NCI-H146 treated with DMSO at 0.1 percent for 48 hours (cell line): ENCODE measurements around the gene HMHB1.
"Not testable (repeated sequence)": the region's sequence is repeated elsewhere in the genome, so short reads cannot be mapped to it uniquely, and the experiment has no call there.

ENCODE experiments used
- DNase-seq: peaks from one replicate; lab custom pipeline; 2025; ENCODE audit not compliant: unreplicated experiment; lab: John Stamatoyannopoulos, UW

Gene HMHB1

DNA sequence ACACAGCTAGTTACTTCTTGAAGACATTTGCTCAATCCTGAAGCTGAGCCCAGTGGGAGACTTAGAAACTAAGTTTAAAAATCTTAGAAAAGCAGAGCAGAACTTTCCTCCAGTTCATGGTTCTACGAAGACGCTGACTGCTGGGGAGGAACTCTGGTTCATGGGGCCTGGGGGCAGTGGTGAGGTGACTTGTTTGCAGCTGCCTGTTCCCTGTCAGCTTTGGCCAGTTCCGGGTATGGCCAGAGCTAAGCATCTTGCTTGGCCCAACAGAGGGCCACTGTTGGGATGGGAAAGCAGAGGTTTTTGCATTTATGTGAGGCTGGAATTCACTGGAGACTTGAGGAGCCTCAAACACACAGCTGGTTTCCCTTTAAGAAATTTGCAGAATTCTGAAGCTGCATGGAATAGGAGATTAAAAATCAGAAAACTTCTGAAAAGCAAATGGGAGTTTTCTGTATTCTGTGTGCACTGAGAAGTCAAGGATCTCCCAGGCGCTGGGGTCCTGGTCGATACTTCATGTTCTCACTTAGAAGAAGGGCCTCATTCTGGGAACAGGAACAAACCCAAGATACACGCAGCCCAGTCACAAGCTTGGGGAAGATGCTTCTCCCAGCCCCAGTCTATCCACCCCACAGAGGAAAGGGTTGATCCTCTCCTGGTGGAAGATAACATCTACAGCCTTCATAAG, 10.6 kb upstream of the HMHB1 start:
- DNase-seq = no peak

- DNase-seq = no peak
Observed at GRCh38 chr5:143805861-143806260, 6.1 kb upstream of the HMHB1 start.

- DNase-seq = no peak
Observed at GRCh38 chr5:143806579-143806978, 5.4 kb upstream of the HMHB1 start.

GRCh38 chr5:143807401-143807800, 4.6 kb upstream of the HMHB1 start:
- no peak for DNase-seq

DNA sequence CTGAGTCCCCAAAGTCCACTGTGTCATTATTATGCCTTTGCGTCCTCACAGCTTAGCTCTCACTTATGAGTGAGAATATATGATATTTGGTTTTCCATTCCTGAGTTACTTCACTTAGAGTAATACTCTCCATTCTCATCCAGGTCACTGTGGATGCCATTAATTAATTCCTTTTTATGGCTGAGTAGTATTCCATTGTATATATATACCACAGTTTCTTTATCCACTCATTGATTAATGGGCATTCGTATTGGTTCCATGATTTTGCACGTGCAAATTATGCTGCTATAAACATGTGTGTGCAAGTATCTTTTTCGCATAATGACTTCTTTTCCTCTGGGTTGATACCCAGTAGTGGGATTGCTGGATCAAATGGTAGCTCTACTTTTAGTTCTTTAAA, 4.4 kb downstream of the HMHB1 start:
- not testable (repeated sequence) for DNase-seq

- no peak for DNase-seq
Observed at GRCh38 chr5:143819716-143820115, 7.8 kb downstream of the HMHB1 start.

DNA sequence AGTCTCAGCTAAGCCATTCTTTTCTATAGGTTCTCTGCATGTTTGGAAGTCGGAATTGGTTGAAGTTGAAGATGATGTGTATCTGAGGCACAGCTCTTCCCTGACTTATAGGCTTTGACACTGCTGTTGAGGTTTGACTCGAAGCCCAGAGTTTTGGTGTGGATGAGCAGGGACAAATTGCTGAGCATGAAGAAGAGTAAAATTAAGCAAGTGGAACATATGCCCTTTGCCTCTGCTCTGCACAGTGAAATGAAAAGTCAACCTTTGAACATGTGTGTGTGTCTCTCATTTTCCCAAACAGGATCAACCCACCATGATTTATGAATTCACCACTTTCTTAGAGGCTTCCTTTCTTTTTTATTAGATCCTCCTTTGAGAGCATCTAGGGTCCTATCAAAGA, 8.5 kb downstream of the HMHB1 start:
- no peak for DNase-seq

DNA sequence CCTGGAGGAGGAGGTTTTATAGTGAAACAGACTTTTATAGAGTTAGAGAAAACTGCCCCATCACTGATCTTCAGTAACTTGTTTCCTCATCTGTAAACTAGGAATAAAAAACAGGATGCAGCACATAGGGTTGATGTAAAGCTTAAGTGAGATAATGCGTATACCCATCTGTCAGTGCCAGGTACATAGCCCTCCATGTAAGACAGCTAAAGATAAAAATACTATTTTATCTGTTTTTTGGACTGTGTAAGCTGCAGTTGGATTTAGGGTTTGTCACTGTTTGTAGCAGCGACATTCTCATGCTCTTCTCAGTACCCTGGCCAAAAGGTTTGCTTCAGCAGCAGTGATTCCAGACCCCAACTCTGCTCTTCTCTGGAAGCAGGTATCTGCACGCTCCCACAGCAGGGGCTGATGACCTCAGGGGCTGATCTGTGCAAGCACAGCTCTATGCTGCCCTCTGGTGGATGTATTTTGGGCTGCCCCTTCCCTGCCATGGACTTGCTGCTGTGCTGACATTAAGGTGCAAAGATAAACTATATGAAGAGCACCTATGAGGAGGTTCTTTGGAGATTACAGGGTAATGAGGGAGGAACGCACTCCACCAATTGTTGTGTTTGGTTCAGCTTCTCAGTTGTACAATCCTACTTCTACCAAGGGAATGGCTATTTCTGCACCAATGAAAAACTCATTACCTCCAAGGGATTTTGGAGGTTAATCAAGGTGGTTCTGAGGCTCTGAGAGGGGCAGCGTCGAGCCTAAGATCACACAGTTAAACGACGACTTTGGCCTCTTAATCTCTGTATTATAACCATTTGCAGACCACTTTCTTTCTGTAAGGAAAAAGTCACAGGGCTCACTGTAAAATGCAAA, 13.1 kb downstream of the HMHB1 start:
- DNase-seq = peak; percentile 8

DNA sequence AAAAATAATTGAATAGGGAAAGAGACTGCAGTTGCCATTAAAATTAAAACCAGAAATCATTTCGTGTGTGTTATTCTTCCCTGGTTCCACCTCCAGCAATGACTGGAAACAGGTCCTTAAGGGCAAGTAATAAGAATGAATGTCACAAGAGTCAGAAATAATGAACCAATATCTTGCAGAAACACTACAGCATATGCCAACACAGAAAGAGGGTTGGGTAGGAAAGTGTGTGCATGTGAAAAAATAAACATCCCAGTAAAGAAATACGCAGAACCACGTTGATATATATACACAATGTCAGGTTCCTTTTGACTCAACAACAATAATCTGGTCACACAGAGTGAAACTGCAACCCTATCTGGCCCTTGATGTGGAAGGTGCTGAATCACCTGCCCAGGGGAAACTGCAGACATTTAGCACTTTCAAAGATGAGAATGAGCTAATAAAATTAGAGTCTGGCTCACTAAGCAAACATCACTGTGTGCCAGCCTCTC, 15.0 kb downstream of the HMHB1 start:
- peak; percentile 11 for DNase-seq

DNA sequence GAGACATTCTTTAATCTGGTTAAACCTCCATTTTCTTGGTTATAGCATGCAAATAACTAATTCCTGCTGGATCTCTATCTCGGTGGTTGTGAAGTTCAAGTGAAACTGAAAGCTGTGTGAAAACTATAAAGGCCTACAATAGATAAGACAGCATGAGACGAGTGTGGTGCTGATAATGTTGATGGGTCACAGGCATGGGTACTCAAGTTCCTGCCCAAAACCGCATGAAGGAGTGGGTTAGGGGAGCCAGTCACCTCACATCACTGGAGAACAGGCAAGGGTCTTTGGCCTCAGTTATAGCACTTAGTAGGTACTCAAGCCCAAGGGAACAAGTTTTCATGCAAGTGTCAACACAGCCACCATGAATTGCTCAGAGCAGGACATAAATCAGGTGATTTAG, 16.7 kb downstream of the HMHB1 start:
- DNase-seq = no peak

DNA sequence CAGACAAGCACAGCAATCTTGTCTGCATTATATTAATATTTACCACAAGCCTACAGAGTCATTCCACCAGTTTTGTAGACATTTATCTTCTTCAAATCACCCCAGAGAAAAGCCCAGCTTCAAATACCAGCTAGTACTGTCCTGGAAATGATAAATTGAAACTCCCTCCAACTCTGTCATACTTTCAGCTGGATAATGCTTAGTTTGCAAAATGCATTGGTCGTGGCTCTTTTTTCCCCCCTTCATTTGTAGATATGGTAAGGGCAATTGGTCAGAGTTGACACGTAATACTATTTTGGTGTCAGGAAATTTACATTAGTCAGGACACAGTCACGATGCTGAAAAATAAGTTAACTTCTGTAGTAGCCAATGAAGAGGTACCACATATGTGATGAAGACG, 21.2 kb downstream of the HMHB1 start:
- no peak for DNase-seq

GRCh38 chr5:143835251-143835650, 23.3 kb downstream of the HMHB1 start:
- DNase-seq = no peak

- DNase-seq = no peak
Observed at GRCh38 chr5:143836161-143836725, 24.3 kb downstream of the HMHB1 start.

DNA sequence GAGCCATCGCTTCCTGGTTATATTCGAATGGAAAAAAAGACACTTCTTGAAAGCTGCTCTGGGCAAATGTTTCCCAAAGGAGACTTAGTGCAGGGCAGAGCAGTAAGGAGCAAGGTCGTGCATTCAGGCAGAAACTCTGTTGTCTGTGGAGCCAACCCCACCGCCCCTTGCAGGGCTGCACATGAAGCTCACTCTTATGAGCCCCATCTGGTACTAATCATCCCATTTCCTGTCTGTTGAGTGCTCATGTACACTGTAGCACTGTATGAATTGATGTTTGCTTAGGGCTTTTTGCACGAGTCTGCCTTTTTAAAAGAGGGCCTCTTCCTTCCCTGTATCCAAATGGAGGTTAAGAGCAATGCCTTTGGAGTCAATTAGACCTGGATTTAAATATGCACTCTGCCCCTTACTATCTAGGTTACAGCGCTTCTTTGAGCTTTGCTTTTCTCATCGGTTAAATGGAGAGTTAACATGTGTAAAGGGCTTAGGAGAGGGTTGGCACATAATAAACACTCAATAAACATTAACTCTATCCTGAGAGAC, 25.4 kb downstream of the HMHB1 start:
- DNase-seq = peak; percentile 48

GRCh38 chr5:143841446-143841845, 29.5 kb downstream of the HMHB1 start:
- no peak for DNase-seq

GRCh38 chr5:143842920-143843319, 31.0 kb downstream of the HMHB1 start:
- DNase-seq = no peak

DNA sequence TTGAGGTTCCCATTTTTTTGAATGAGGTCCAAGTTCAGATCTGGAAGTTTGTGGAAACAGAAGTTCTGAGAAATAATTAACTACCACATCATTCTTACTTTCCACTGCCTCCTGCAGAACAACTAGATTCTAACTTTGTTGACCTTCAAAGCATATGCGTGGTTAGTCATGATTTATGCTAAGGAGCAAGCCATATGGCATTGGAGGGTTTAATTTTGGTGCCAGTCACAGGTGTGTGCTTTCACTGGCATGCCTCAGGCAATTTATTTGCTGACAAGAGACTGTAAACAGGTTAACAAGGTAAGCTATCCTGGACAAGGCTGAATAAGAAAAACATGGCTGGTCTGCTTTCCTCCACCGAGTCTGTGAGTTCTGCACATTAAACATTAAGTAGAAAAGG, 31.5 kb downstream of the HMHB1 start:
- no peak for DNase-seq

DNA sequence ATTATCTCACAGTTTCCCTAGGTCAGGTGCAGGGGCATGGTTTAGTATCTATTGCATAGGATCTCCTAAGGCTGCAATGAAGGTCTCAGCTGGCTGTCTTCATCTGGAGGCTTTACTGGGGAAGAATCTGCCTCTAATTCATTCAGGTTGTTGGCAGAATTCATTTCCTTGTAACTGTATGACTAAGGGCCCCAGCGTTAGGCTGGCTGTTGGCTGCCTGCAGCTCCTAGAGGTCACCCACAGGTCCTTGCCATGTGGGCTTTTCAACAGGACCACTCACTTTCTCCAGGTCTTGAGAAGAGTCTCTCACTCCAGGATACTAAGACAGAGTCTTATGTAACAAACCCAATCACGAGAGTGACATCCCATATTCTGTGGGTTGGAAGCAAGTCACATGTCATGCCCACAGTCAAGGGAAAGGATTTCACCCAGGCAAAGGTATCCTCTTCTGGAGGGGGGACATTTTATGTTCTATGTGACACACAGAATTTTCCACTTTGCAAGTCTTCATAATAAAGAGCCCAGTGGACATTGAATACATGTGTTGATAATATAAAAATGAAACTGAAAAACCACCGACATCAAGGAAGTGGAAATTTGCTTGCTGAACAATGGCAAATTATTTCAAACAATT, 38.2 kb downstream of the HMHB1 start:
- no peak for DNase-seq

DNA sequence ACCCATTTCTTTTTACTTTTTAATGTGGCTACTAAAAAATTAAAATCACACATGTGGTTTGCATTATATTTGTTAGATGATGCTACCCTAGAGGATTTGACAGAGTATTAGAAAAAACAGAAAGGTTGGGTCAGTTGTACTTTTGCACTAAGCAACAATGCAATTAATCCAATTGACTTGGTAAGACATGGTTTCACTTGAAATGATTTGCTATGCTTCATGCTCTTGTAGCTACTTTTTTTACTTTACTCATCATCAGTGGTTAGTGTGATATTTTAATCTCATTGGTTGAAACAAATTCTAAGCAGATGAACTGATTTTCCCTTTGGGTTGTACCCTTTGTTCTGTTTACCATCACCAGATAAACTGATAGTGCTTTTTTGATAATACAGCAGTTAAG, 39.4 kb downstream of the HMHB1 start:
- no peak for DNase-seq

- no peak for DNase-seq
Observed at GRCh38 chr5:143860211-143860610, 48.2 kb downstream of the HMHB1 start.

- no peak for DNase-seq
Observed at GRCh38 chr5:143862271-143862670, 50.3 kb downstream of the HMHB1 start.
